Measurements from ENCODE around the gene MRPL44.

The MRPL44 gene

DNA sequence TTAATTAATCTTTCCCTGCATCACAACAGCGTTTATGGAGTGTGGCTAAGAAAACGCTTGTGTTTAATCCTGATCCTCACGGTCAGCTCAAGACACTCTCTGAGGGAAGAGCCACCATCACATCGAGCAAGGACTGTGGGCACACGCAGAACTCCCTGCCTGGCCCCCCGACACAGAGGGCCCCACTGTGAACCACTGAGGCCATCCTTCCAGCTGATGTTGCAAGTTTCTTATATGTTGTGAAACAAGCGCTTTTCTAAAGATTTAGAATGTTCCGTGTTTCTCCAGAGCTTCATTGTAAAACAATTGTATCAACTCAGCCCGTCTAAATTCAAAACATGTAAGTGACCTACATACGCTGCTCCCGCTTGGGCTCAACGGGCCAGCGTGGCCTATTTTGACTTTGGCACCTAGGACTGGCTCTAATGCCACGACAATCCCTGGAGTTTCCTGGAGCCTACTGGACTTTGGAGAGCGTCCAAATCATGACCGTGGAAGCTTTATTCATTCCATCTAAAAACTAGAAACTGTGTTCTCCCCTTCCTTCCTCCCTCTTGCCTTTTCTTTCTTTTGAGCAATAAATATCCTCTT, 46.9 kb downstream of the MRPL44 start:
- H3K27ac ChIP-seq (replicated peaks), result no peak overlapping the region
- no peak for DNase-seq (ENCODE audit: low read depth in 1 of 2, low spot score in 1 of 2)
- no peak overlapping the region for H3K4me3 ChIP-seq (replicated peaks; ENCODE audit: insufficient read depth, low read length)
- H3K27me3 ChIP-seq (ENCODE audit: insufficient read depth, poor library complexity, severe bottlenecking), result no peaks in the 10 kb centered on the region
- TF ChIP-seq SPI1 (IDR thresholded peaks at IDR 0.05; ENCODE audit: borderline replicate concordance, low read depth) (no peak), POLR2AphosphoS5 (IDR thresholded peaks at IDR 0.05; ENCODE audit: low read depth) (no peak), GABPA (IDR thresholded peaks at IDR 0.05; ENCODE audit: low read depth) (no peak)
- TF ChIP-seq, protein P1, sequence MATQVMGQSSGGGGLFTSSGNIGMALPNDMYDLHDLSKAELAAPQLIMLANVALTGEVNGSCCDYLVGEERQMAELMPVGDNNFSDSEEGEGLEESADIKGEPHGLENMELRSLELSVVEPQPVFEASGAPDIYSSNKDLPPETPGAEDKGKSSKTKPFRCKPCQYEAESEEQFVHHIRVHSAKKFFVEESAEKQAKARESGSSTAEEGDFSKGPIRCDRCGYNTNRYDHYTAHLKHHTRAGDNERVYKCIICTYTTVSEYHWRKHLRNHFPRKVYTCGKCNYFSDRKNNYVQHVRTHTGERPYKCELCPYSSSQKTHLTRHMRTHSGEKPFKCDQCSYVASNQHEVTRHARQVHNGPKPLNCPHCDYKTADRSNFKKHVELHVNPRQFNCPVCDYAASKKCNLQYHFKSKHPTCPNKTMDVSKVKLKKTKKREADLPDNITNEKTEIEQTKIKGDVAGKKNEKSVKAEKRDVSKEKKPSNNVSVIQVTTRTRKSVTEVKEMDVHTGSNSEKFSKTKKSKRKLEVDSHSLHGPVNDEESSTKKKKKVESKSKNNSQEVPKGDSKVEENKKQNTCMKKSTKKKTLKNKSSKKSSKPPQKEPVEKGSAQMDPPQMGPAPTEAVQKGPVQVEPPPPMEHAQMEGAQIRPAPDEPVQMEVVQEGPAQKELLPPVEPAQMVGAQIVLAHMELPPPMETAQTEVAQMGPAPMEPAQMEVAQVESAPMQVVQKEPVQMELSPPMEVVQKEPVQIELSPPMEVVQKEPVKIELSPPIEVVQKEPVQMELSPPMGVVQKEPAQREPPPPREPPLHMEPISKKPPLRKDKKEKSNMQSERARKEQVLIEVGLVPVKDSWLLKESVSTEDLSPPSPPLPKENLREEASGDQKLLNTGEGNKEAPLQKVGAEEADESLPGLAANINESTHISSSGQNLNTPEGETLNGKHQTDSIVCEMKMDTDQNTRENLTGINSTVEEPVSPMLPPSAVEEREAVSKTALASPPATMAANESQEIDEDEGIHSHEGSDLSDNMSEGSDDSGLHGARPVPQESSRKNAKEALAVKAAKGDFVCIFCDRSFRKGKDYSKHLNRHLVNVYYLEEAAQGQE (IDR thresholded peaks at IDR 0.05; ENCODE audit: insufficient replicate concordance, low read depth), result no peak
- TF ChIP-seq, protein P2, sequence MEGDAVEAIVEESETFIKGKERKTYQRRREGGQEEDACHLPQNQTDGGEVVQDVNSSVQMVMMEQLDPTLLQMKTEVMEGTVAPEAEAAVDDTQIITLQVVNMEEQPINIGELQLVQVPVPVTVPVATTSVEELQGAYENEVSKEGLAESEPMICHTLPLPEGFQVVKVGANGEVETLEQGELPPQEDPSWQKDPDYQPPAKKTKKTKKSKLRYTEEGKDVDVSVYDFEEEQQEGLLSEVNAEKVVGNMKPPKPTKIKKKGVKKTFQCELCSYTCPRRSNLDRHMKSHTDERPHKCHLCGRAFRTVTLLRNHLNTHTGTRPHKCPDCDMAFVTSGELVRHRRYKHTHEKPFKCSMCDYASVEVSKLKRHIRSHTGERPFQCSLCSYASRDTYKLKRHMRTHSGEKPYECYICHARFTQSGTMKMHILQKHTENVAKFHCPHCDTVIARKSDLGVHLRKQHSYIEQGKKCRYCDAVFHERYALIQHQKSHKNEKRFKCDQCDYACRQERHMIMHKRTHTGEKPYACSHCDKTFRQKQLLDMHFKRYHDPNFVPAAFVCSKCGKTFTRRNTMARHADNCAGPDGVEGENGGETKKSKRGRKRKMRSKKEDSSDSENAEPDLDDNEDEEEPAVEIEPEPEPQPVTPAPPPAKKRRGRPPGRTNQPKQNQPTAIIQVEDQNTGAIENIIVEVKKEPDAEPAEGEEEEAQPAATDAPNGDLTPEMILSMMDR (IDR thresholded peaks at IDR 0.05; ENCODE audit: insufficient read depth, low read length), result no peak

DNA sequence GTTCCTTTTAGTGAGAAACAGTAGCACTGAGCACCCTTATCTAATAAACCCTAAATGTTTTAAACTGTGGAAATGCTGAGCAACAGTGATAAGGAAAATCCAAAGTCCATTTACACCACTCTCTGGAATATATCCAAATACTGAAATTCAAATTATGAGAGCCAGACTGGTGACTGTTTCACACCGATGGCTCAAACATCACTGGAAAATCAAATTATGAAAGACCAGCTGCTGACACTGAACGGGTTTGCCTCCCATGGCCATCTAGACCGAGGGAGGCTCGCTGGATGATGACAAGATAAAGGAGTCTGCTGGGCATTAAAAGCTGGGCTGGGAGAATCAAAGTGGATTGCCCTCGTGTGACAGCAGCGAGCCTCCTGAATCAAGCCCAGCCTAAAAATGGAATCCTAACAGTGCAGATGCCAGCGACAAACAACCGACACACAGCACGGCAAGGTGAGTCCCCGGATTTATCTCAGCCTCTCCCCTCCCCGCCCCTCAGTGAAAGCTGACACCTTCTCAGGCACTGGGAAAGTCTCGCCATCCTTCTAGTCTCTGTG, 51.5 kb downstream of the MRPL44 start:
- H3K27me3 ChIP-seq (ENCODE audit: insufficient read depth, poor library complexity, severe bottlenecking), result no peaks in the 10 kb centered on the region
- DNase-seq (ENCODE audit: low read depth in 1 of 2, low spot score in 1 of 2), result no peak
- TF ChIP-seq, protein P1 (IDR thresholded peaks at IDR 0.05; ENCODE audit: insufficient replicate concordance, low read depth), result no peak
- TF ChIP-seq POLR2AphosphoS5 (IDR thresholded peaks at IDR 0.05; ENCODE audit: low read depth), result no peak
- no peak for TF ChIP-seq SPI1 (IDR thresholded peaks at IDR 0.05; ENCODE audit: borderline replicate concordance, low read depth)
- TF ChIP-seq, protein P2 (IDR thresholded peaks at IDR 0.05; ENCODE audit: insufficient read depth, low read length), result no peak
- TF ChIP-seq GABPA (IDR thresholded peaks at IDR 0.05; ENCODE audit: low read depth), result no peak
- H3K27ac ChIP-seq (replicated peaks), result no peak overlapping the region
- no peak overlapping the region for H3K4me3 ChIP-seq (replicated peaks; ENCODE audit: insufficient read depth, low read length)

DNA sequence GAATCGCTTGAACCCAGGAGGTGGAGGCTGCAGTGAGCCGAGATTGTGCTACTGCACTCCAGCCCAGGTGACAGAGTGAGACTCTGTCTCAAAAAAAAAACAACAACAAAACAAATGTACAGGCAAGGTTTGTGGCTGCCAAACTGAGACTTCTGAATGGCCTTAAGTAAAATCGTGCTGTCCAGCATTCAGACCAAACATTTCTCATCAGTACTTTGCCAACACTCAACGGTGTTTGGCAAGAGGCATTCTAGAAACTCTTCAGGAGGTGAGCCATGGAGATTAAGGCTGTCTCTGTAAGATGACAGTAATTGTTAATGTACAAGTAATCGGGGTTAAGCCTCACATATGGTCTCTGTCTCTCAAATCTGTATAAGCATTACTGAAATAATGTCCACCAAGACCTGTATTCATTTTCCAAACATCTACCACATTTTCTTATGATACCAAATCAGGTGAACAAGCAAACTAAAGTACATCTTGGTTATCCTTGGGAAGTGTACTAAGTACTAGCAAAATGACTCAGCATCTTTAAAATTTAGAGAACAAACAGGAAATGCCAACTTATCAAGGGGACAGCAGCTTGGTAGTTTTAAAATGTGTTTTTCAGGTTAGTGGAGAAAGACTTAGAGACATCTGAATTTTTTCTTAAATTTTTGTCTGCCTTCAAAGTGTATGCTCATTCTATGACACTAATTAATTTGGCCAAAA, 52.5 kb downstream of the MRPL44 start:
- Histone ChIP-seq H3K27me3 (ENCODE audit: insufficient read depth, poor library complexity, severe bottlenecking) (no peaks in the 10 kb centered on the region), H3K27ac (replicated peaks) (no peak overlapping the region), H3K4me3 (replicated peaks; ENCODE audit: insufficient read depth, low read length) (no peak overlapping the region)
- no peak for DNase-seq (ENCODE audit: low read depth in 1 of 2, low spot score in 1 of 2)
- TF ChIP-seq POLR2AphosphoS5 (IDR thresholded peaks at IDR 0.05; ENCODE audit: low read depth) (no peak), GABPA (IDR thresholded peaks at IDR 0.05; ENCODE audit: low read depth) (no peak), SPI1 (IDR thresholded peaks at IDR 0.05; ENCODE audit: borderline replicate concordance, low read depth) (no peak)
- TF ChIP-seq, protein P1 (IDR thresholded peaks at IDR 0.05; ENCODE audit: insufficient replicate concordance, low read depth), result no peak
- TF ChIP-seq, protein P2 (IDR thresholded peaks at IDR 0.05; ENCODE audit: insufficient read depth, low read length), result no peak

Measured in HL-60 (cell line).